PFSK-1 (cell line): Measurements from ENCODE around the gene EFEMP2.

Experiments used
- POLR2AphosphoS5 ChIP-seq: IDR thresholded peaks from 2 replicates; pipeline ENCODE4 v1.6.1; 2012; ENCODE audit warnings: low read depth, mild to moderate bottlenecking, control low read depth, low read length, moderate library complexity
- SIN3A ChIP-seq: IDR thresholded peaks from 2 replicates; pipeline ENCODE4 v1.6.1; 2012; ENCODE audit warnings: mild to moderate bottlenecking, low read length, moderate library complexity, borderline replicate concordance; ENCODE audit not compliant: insufficient read depth
- TAF1 ChIP-seq: IDR thresholded peaks from 2 replicates; pipeline ENCODE4 v1.6.1; 2012; ENCODE audit warnings: low read length, control low read depth, borderline replicate concordance; ENCODE audit not compliant: insufficient read depth

GRCh38 chr11:65817312-65817834 lies 55.2 kb downstream of the EFEMP2 start:
- TF ChIP-seq POLR2AphosphoS5: no peak
- no peak for TF ChIP-seq SIN3A
- no peak for TF ChIP-seq TAF1
